Measurements from ENCODE around the gene SUCO.
A peak's percentile ranks its signal among the peaks of the same experiment; 100 is the strongest.
"Not testable (repeated sequence)": the region's sequence is repeated elsewhere in the genome, so short reads cannot be mapped to it uniquely, and the experiment has no call there.

The SUCO gene, protein sequence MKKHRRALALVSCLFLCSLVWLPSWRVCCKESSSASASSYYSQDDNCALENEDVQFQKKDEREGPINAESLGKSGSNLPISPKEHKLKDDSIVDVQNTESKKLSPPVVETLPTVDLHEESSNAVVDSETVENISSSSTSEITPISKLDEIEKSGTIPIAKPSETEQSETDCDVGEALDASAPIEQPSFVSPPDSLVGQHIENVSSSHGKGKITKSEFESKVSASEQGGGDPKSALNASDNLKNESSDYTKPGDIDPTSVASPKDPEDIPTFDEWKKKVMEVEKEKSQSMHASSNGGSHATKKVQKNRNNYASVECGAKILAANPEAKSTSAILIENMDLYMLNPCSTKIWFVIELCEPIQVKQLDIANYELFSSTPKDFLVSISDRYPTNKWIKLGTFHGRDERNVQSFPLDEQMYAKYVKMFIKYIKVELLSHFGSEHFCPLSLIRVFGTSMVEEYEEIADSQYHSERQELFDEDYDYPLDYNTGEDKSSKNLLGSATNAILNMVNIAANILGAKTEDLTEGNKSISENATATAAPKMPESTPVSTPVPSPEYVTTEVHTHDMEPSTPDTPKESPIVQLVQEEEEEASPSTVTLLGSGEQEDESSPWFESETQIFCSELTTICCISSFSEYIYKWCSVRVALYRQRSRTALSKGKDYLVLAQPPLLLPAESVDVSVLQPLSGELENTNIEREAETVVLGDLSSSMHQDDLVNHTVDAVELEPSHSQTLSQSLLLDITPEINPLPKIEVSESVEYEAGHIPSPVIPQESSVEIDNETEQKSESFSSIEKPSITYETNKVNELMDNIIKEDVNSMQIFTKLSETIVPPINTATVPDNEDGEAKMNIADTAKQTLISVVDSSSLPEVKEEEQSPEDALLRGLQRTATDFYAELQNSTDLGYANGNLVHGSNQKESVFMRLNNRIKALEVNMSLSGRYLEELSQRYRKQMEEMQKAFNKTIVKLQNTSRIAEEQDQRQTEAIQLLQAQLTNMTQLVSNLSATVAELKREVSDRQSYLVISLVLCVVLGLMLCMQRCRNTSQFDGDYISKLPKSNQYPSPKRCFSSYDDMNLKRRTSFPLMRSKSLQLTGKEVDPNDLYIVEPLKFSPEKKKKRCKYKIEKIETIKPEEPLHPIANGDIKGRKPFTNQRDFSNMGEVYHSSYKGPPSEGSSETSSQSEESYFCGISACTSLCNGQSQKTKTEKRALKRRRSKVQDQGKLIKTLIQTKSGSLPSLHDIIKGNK (N-terminal part only)

DNA sequence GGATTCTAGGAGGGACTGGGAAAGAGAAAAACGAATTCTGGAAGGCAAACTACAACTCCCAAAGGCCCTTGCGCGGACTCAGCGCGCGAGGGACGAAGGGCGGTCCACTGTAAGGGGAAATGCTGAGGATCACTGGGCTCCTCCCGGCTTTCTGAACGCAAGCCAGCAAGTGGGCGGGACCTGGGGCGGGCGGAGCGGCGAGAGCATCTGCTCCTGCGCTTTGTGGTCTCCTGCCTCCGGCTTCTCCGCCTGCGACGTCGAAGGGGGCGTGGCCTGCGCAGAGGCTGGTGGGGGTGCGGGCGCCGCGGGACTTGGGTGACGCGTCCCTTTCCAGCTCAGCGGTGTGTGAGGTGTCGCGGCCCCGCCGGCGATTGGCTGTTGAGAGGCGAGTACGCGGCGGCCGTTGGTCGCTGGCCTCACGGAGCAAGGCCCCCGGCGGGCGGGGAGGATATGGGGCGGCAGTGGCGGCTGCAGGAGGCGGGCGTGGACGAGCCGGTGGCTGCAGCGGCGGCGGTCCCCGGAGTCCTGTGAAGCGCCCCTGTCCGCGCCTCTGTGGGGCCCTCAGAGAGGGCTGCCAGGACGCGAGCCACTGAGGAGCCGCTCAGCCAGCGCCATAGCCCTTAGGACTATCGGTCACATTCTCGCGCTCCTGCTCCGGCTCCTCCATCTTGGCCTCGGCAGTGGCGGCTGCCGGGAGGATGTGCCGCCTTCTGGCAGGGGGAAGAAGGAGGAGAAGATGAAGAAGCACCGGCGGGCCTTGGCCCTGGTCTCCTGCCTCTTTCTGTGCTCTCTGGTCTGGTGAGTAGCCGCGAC lies at the start of gene SUCO:
TSS of gene SUCO (plus strand) at position 451 of the 813 bp plus-strand sequence. CDS start at position 737, 286 bp downstream.
- peak; percentile 99 for DNase-seq

DNA sequence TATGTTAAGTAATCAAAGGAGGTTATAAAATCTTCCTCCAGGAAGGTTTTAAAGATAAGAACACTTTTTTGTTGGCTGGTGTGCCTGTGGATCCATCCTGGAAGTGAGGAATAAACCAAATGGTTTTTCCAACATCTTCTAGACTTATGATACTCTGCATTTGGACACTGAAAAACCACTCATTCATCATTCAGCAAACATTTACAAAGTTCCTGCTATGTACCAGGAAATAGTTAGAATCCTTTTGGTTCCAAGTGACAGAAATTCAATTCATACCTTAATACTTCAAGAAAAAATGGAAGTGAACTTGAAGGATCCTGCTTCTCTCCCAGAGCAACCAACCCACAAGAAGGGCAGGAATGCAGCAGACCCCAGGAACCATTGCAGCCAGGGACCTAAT lies 49.5 kb upstream of the SUCO start:
- no peak for DNase-seq

DNA sequence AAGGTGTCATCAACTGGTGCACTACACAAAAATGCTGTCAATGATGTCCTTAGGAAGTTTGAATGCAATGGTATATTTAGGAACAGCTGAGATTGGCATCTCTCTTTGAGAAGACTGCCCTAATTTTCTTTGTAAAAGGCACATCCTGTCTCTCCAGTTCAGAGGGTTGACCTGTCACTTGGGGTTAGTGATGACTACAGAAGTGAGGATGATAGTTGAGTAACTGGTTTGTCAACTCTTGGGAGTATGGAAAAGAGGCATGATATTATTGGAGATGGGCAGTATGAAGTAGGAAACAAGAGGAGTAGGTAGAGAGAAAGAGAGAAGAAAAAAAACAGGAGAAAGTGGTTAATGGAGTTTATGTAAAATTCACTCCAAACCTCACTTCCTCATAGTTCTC lies 48.7 kb upstream of the SUCO start:
- no peak for DNase-seq

DNA sequence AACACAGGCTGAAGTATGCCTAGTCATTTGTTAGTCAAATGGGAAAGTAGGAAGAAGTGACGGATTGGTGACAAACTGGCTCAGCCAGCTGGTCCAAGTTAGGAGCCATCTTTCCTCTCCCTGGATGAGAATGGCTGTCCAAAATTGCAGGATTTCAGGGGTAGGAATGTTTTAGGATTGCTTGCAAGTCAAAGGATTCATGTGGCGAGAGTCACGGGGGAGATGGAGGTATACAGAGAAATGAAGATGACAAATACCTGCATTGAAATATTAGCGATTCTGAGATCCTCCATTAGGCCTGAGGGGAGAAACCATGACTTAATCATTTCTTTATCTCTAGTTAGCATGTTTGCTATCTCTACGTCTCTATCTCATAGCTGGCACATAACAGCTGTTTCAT lies 47.3 kb upstream of the SUCO start:
- no peak for DNase-seq

DNA sequence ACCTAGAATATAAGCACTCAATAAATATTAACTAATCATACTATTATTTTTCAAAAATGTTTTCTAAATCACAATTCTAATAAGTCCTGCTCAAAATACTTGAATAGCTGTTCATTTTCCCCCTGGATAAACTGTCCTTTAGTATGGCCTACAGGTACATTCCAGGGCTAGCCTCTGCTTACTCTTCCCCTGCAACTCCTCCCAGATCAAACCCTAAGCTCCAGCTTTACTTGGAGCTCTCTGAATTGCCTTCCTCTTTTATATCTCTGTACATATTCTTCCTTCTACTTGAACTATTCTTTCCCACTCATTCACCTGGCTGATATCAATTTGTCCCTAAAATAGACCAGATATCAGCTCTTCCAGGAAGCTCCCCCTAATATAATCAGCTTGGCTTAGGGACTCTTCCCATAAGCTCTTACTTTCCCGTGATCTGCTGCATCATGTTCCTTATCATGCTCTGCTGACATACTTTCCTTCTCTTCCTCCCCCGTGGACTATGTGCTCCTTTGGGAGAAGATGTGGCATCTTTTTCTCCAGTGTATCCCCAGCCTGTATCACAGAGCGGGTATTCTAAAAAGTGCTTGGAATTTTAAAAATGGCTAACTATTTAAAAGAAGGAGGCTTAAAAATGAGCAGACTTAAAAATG lies 46.0 kb upstream of the SUCO start:
- no peak for DNase-seq

DNA sequence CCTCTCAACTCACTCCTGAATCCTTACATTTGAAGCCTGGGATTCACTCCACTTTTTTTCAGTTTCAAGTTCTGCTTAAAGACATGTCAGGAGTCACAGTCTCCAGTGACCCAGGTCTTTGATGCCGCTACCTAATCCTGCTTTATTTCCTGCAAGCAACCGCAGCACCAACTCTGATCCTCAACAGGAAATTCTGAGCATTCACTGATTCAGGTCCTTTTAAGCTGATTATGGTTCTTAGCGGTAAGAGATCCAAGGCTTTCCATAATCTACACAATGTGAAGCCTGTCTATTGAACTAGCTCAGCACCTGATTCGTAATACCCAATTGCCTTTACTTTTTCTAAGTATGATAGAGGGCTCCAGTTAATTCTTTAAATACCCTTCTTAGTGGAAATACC lies 45.4 kb upstream of the SUCO start:
- no peak for DNase-seq

DNA sequence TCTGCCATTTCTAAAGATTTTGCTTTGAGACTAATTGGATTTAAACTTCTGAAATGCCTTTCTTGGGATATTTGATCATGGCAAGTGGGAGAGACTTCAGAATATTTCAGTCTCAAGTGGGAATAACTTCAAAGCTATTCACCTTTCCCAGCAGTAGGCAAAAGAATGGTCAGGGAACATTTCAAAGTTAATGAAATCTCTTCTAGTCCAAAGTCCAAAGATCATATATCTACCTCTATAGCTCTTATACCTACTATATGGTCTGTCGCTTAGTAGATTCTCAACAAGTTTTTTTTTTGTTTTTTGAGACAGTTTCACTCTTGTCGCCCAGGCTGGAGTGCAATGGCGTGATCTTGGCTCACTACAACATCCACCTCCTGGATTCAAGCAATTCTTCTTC lies 44.6 kb upstream of the SUCO start:
- DNase-seq: no peak

DNA sequence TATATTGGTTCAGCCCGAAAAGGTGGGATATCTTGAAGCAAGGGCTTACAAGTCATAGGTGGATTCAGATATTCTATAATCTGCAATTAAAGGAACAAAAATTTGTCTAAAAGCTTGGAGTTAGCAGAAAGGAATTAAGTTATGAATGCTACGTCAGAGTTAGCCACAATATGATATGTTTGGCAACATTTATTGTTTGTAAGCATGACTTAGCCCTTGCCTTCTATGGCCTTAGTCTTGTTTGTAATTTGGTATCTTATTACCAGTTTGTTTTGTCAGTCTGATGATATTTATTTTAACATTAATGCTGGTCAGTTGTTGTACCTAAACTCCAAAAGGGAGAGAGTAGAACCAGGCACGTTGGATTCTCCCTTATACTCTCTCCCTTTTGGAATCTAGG lies 43.1 kb upstream of the SUCO start:
- DNase-seq: no peak

DNA sequence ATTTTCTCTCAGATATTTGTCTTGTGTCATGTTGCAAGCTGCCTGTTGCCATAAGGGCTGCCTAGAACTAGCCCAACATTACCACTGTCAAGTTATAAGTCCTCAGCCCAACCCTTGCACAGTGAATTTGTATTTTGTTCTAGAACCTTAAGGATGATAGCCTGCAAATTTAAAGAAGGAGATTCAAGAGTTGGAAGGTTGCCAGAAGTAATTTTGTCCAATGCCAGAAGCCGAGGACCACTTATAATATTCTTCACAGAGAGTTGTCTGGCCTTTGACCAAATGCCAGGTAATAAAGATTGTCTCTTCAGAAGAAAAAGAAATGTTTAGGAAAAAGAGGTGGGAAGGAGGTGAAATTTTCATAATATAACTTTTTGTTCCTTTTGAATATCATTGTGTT lies 40.5 kb upstream of the SUCO start:
- no peak for DNase-seq

DNA sequence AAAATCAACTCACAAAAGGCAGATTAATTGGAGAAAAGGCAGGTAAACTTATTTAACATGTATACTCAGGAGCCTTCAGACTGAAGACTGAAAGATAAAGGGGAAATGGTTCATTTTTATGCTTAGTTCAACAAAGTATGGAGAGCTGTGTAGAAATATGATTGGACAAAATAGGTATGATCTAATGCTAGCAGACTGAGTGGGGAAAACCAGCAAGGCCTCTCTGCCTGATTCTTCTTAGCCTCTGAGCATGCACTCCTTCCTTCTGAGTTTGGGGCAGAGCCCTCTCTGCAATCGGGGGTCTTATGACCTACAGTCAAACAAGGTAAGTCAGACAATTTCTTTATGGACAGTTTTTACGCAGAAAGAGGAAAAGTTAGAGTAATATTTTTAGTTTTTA lies 38.8 kb upstream of the SUCO start:
- no peak for DNase-seq

DNA sequence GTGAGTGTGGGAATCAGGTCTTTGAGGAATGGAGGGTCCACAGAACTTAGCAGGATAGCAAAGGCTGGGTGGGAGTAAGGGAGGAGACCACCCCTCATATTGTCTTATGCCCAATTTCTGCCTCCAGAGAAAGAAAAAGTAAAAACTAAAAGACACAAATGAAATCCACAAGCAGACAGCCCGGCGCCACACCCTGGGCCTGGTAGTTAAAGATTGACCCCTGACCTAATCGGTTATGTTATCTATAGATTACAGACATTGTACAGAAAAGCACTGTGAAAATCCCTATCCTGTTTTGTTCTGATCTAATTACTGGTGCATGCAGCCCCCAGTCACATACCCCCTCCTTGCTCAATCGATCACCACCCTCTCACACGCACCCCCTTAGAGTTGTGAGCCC lies 36.8 kb upstream of the SUCO start:
- DNase-seq: not testable (repeated sequence)

DNA sequence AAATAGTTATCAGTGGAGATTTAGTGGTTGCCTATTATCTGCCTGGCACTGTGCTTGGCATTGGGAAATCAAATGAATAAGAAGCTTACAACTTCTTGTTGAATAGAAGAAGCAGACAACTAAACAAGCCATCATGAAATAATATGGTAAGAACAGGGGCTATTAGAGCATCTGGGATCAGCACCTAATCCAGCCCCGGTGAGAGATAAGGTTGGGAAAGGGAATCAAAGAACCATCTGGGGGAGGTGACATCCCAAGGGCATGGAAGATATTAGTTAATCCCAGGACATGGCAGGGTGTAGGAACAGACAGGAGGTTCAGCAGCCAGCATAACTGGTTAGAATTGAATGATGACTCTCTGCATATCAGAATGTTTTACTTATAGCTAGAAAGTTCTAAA lies 36.3 kb upstream of the SUCO start:
- no peak for DNase-seq

DNA sequence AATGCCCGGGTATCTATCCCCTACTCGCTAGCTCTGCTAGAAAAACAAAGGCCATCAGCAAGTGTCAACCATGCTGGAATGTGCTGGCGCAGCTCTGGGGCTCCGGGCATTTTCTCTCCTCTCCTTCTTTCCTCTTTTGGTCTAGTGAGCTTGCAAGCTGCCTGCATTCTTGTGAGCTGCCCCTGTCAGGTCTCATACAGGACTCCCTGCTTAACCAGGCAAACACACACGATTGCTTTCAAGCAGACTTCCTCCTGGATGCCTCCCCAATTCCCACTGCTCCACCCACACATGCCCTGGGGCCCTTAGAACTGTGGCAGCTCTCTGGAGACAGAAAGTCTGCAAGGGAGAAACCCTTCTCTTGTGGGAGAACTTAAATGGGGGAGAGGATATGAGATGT lies 35.7 kb upstream of the SUCO start:
- DNase-seq: no peak

DNA sequence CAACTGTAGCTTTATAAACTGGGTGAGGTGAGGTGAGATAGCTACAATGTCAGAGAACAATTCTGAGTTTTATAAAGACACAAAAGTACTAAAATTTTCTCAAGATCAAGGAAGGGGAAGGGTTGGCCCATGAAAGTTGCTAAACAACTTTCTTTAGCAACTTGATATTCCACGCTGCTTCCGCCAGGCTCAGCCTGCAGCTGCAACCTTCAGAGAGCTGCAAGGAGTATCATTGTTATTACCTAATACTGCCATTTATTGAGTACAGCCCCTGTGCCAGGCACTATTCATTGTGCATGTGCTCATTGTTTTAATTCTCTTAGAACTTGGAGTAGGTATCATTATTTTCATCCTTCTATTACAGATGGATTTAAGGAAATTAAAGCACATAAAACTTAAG lies 34.1 kb upstream of the SUCO start:
- DNase-seq: no peak

DNA sequence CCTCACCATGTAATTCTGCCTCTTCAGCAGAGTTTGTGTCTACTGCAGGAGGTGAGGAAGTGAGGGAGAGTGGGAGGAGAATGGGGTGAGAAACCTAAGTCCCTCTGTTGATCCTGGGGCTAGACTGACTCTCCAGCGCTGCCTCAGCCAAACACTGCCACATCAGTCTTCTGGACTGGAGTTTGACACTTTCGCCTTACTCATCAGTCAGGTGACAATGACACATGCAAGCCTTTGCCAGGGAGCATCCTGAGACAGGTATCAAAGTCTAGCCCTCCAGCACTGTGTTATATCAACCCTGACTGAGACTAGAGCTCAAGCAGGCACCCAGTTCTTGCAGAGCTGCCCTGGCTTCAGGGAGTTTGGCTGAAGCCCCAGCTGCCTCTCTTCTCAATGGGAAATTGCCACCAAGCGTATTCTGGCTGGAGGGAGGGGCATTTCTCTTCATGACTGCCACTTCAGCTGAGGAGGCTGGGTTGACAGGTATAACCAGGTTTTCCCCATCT lies 33.3 kb upstream of the SUCO start:
- DNase-seq: peak; percentile 2

DNA sequence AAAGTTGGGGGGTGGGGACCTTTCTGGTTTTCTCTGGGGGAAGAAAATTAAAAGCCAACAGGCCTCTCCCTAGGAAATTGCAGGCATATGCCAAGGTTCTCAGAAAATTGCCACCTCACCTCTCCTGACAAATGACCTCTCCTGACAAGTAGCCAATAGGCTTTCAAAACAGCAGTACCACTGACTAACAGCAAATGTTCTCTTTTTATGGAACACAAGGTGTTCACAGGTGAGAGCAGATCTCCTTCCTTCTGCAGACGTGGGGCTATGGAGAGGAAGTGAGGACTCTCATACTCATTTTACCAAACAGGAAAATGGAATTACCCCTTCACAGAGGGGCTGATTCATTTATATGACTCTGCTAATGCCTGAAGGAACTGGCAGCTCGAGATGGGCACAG lies 32.7 kb upstream of the SUCO start:
- no peak for DNase-seq

DNA sequence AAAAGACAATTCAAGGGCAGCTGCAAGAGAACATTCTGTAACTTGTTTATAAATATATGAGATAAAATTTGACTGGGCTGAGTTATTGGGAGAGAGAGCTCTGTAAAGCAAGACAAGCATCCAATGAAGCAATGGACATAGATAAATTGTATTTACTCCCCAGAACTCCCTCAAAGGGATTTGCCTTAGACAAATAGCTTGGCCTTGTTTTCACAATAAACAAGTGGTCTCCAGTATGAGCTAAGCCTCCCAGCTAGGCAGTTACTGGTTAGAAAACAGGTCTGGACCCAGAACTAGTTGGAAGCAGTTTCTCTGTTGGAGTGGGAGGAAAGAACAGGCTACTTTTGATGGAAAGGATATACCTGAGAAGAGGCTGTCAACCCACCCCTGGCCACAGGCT lies 25.2 kb upstream of the SUCO start:
- DNase-seq: no peak

DNA sequence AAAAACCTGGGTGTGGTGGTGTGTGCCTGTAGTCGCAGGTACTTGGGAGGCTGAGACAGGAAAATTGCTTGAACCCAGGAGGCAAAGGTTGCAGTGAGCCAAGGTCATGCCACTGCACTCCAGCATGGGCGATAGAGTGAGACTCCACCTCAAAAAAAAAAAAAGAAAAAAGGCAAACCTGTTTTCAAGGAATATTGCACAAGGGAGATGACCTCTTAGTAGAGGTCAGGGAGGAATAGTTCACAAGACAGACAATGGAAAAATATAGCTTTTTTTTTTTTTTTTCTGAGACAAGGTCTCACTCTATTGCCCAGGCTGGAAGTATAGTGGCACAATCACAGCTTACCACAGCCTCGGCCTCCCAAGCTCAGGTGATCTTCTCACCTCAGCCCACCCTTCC lies 22.5 kb upstream of the SUCO start:
- DNase-seq: no peak

DNA sequence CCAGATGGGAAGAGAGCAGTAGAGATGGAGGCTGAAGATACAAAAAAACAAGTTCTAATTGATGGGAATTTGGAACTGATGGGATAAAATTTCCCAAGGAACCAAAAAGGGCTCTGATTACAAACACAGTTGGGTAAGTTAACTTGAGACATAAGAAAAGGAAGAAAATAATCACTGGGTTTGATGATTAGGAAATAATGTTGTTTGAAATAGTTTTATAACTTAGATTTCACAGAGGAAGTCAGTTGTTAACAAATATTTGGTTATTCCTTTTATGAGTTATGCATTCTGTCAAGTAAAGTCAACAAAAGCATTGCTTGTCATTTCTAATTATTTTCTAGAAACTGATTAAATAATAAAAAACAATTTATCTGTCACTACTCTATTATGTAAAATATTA lies 20.4 kb upstream of the SUCO start:
- no peak for DNase-seq

DNA sequence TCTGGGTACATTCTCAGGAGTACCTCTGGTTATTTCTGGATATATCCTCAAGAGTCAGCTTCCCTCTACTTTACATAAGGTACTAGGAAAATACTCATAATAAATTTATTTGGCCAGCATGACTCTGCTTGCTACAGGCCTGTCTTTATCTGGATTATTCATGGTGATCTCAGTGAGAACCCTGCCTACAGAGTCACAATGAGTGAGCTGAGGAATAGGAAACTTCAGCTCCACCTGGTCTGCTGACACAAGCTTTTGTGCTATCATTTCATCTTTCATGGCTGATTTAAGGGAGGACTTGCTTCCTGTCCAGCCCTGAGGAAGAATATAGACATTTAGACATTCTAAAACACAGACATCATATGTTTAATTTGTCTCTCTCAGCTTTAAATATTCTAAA lies 19.5 kb upstream of the SUCO start:
- DNase-seq: no peak

DNA sequence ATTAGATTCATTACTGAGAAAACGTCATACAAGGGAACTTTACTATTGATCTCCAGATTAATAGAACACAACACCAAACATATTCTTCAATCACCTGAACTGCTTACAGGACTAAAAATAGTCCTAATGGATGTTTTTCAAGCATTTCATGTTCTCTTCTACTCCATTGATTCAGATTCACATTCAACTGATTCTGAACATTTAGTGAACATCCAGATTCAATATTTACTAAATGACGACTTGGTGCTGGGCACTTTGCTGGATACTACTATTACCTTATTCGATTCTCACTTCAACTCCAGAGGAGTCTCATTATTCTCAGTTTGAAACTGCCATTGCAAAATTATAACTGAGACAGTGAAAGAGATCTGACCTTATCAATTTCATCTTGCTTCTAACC lies 18.8 kb upstream of the SUCO start:
- DNase-seq: no peak

DNA sequence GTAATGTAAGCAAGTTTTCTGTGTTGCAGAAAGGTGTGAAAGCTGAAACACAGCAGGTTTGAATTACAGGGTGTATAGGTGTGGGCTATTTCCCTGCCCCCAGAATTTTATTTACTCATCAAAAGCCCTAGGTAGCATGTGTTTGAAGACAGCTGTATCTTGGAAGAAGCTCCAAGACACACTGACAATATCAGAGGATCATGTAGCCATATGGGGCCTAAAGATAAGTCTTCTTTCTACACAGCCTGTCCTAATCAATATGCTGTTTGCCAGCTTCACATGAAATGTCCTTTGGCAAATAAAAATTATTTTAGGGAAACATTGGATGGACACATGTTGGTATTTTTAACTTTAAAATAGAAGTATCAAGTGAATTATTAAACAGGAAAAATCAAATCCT lies 17.5 kb upstream of the SUCO start:
- DNase-seq: no peak
